ENCODE results near the gene ANKS6.

The ANKS6 gene

GRCh38 chr9:98732091-98732490 lies 64.3 kb downstream of the ANKS6 start:
- ATAC-seq = no peak

DNA sequence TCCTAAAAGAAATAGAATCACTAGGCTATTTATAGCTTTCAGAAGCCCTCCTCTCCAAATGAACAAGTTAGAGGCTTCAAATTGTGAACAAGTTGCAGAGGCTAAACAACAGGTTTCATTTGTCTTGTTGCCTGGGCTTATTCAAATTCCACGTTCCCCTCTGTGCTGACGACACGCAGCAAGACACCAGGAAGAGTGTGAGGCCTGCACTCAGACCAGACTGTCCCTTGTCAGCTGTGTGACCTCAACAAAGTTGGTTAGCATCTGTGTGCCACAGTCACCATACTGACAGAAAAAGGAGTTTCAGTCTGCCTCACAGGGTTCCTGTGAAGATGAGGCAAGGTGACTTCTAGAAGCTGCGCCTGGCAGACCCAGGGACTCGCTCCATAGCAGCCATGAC lies 65.5 kb downstream of the ANKS6 start:
- no peak for DNase-seq
- ATAC-seq = no peak

More at GRCh38 chr9:98732091-98732490, 64.3 kb downstream of the ANKS6 start:
- no peak for DNase-seq

DNA sequence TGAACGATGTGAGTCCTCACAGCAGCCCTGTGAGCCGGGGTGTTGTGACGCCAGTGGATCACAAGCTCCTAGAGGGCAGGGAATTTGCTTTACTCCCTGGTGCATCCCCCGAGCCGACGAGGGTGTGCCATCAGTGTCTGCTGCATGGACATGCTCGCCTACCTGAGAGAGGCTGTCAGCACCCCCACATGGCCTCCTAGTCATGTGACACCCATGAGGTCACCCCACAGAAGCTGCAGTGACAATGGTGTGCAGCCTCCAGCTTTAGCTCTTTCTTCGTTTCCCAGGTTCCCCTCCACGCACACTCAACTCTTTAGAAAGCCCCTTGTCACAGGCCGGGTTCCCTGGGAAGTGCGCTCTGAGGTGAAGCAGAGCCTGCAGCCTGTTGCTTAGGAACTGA lies 67.9 kb downstream of the ANKS6 start:
- DNase-seq (no peak), ATAC-seq (no peak)

GRCh38 chr9:98727428-98727827 lies 68.9 kb downstream of the ANKS6 start:
- ATAC-seq (no peak), DNase-seq (no peak)

DNA sequence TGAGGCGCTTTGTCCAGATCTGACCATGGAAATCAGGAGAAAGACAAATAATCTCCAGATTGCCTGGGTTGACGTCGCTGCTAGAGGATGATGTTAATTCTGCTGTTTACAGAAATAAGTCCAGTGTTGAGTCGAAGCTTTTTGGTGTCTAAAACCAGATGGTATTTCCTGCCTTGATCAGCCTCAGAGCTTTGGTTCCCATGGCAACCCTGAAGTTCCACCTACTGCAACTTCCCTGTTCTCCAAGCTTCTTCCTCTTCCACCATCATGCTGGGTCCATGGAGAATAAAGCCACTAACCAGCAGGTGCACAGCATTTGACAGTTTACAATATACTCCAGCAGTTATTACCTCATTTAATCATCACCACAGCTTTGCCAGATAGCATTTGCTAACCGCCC lies 69.6 kb downstream of the ANKS6 start:
- no peak for DNase-seq
- no peak for ATAC-seq

DNA sequence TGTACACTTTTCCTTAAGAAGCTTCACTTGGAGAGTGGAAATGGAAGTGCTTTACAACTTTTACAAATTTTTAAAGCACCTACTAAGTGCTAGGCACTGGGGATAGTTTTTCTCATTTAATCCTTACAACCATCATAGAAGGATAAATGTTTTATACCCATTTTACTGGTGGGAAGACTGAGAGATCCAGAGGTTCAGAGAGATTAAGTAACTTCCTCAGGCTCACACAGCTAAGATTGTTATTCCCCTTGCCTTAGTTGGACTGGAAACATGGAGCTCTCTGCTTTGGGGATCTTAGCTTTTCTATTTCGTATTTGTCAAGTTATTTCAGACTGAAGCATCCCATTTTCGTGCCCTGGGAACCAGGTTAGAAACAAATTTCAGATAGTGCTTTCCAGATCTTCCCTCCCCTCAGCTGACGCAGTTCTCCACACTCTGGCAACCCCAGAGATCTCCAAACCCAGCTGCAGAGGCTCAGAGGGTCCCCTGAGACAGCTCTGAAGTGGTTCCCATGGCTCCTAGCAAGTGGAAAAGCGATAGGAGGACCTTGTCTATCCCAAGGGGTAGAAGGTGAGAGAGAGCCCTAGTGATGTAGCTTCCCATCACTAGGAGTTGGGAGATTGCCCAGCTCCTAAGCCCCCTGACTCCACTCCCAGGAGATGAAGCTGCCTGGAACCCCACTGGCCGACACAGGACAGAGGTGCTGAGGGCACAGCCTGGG lies 71.4 kb downstream of the ANKS6 start:
- ATAC-seq (no peak), DNase-seq (no peak)

GRCh38 chr9:98721643-98722042 lies 74.7 kb downstream of the ANKS6 start:
- DNase-seq = no peak
- ATAC-seq = no peak

DNA sequence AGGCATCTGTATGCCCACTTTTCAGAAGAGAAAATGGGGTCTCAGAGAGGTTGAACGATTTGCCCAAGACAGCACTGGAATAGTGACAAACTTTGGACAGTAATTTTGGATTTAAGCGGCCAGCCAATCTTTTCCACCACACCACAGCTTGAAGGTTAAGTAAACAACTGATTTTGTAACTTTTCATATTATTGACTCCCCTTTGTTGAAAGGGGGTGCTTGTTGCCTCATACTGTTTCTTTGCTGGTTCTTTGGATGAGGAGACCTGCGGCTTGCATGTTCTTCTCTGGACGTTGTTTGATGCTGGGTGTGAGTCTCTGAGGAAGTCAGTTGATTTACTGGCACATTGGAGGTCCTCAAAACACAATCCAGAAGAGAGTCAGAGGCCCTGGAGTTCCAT lies 76.0 kb downstream of the ANKS6 start:
- DNase-seq (no peak), ATAC-seq (no peak)

GRCh38 chr9:98719055-98719454 lies 77.3 kb downstream of the ANKS6 start:
- no peak for ATAC-seq
- DNase-seq = no peak

GRCh38 chr9:98714833-98715232 lies 81.5 kb downstream of the ANKS6 start:
- ATAC-seq (no peak), DNase-seq (no peak)

- no peak for ATAC-seq
- DNase-seq = no peak
These were observed 83.4 kb downstream of the ANKS6 start for GRCh38 chr9:98712987-98713386.

DNA sequence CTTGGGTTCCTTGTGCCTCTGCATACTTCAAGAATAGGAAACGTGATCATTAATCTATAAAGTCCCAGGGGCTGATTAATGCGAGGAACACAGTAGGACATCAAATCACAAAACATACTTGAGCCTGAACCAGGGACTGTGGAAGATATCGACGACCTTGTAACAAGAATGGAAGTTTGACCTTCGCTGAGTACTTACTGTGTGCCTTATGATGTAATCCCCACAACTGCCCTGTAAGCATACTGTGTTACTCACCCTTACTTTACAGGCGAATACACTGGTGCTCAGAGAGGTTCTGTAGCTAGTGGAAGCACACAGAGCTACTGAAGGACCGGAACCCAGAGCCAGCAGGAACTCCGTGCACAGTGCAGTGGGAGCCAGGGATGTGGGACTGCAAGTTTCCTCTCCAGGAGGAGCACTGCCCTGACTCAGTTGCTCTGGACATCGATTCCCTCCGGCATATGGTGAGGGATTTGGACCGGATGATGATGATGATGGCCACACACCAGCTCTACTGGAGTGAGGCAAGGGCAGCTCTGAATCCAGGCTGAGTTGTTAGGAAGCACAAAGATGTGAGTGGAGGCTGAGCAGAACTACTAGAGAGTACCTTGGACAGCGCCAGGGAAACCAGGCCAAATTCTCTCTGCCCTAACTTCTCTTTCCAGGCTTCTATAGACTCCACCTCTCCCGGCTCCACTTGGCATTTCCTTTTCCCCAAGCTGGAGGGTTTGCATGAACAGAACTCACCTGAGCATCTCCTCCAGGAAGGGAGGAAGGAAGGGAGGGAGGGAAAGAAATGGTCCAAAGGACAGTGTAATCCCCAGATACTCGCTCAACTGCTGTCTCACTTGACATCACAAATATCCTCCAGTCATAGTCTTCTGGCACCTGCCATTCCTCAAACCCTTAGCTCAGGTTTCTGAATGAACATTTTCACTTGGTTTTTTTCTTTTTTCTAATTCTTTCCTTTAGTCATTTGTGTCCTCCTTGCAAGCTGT lies 86.1 kb downstream of the ANKS6 start:
- ATAC-seq = no peak
- no peak for DNase-seq

GRCh38 chr9:98708933-98709911 lies 87.1 kb downstream of the ANKS6 start, which contains the start of gene GABBR2:
Gene GABBR2, minus strand, starts transcription at chr9:98708935. Its CDS starts 198 bp downstream, at chr9:98708737.
- ATAC-seq = no peak
- DNase-seq = no peak

GRCh38 chr9:98708103-98708932 lies 88.0 kb downstream of the ANKS6 start:
- DNase-seq (no peak), ATAC-seq (no peak)

DNA sequence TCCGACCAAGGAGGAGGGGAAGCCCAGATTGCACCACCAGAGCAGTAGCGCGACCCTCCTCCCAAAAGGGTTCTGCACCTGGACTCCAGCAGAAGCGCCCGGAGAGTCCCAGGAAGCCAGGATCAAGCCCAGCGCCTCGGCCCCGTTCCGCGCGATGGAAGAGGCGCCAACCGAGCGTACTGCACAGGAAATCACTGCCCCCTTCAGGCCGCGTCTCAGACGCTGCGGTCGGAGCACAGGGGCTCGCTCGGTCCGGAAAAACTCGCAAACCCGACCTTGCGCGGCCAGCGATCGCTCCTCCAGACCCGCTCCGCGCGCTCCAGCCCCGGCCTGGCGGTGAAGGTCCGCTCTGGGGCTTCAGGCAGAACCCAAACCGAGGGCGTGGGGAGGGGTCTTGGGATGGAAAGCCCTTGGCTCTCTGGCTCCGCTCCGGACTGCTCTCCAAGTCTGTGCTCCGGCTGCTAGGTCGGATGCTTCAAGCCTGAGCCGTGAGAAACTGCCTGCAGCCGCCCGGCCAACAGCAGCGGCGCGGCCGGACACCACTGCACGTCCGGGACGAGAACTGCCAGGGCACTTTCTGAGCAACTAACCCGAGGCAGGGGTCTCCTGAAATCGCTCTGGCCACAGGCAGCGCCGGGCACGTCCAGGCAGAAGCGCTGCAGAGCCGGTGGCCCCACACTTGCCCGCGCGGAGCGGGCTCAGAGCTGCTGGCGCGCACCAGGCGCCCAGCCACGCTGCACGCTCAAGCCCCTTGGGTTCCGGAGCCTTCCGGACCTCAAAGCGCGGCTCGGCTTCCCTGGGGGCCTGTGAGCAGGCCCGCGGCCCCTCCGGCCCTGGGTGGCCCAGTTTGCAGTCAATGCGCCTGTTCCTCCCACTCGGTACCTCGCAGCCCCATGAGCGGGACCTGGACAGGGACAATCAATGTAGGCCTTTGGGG lies 88.9 kb downstream of the ANKS6 start:
- DNase-seq (peak; percentile 44), ATAC-seq (peak; percentile 14)

DNA sequence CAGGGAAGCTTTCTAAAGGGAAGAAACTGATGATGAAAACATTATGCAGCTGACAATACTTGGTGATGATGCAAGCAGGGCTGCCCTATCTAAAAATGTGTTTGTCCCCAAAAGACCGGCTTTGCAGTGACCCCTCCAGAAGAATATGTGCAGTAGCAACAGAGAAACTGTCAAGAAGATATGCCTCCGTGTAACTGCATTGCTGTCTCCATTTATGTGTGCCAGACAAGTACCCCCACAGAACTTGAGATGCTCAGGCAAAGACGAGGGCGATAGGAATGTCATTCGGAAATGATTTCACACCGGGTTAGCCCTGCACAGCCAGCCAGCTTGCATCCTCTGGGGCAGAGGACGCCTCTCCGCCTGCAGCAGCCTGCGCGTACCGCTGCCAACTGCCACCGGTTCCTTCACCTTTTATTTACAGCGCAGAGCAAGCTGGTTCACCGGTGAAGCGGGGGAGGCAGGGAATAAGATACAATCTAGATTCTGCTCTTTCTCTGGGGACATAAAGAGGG lies 89.6 kb downstream of the ANKS6 start:
- ATAC-seq (no peak), DNase-seq (no peak)

- DNase-seq (no peak), ATAC-seq (no peak)
These were observed 93.4 kb downstream of the ANKS6 start for GRCh38 chr9:98702835-98703380.

DNA sequence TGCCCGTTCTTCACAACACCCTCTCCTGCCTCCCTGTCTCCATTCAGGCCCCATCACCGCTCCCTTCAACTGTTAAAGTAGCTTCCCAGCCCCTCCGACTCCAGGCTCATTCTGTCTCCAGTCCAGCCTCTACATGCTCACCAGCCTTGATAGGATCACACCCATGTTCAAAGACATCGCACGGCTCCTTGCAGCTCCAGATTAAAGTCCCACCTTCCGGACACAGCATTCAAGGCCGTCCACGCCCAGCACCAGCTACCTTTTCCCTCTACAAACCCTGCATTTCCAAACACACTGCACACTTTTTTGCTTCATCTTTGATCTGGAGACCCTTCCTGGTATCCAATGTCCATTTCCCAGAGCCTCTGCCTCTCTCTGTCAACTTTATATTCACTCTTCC lies 94.0 kb downstream of the ANKS6 start:
- no peak for ATAC-seq

GRCh38 chr9:98701576-98701975 lies 94.8 kb downstream of the ANKS6 start:
- no peak for ATAC-seq
- DNase-seq = no peak

More for the DNA sequence above, 94.0 kb downstream of the ANKS6 start:
- DNase-seq = no peak
